Activated CD4-positive, alpha-beta T cell treated with anti-CD3 and anti-CD28 coated beads, Interleukin-2, amount 10 ng/mL, durations not matched to agents 7 days and 5 days (primary cell): Measurements from ENCODE around the gene NXPH4. TPM values are rescaled to one million over a fixed set of nuclear protein-coding genes. Genes with fewer than 3 reads are reported as not detected.

Experiments used
- CTCF ChIA-PET: fragments of 350-600 bp; sonication (Branson Sonifier 250); formaldehyde crosslinking; loops from one replicate; lab custom pipeline; 2021; ENCODE audit warnings: antibody characterized with exemption; lab: Charles Lee
- POLR2A ChIA-PET: fragments of 350-600 bp; sonication (Branson Sonifier 250); formaldehyde crosslinking; loops from one replicate; lab custom pipeline; 2021; ENCODE audit warnings: antibody characterized with exemption; lab: Charles Lee
- DNase-seq: peaks from one replicate; pipeline ENCODE4 v3.0.0-alpha.2; 2020
- H3K27ac Mint-ChIP-seq: one replicate; pipeline ENCODE4 v1.8.0; 2021; ENCODE audit warnings: mild to moderate bottlenecking, moderate library complexity, mixed read lengths
- H3K27me3 Mint-ChIP-seq: one replicate; pipeline ENCODE4 v1.8.0; 2021; ENCODE audit warnings: mixed read lengths
- H3K36me3 Mint-ChIP-seq: one replicate; pipeline ENCODE4 v1.8.0; 2021; ENCODE audit warnings: low read depth, mixed read lengths
- H3K4me1 Mint-ChIP-seq: one replicate; pipeline ENCODE4 v1.8.0; 2021; ENCODE audit warnings: mixed read lengths
- H3K4me3 Mint-ChIP-seq: one replicate; pipeline ENCODE4 v1.8.0; 2021; ENCODE audit warnings: mild to moderate bottlenecking, moderate library complexity, mixed read lengths
- H3K9me3 Mint-ChIP-seq: one replicate; pipeline ENCODE4 v1.8.0; 2021; ENCODE audit warnings: mixed read lengths
- total RNA-seq, 2 experiments: library from RNA; stranded (reverse); gene quantifications; one replicate each; pipeline ENCODE4 v1.2.3, GENCODE V29; 2021

NXPH4 gene
- total RNA-seq, 2 experiments from 2014 or later = 0.29 to 0.32 TPM

DNA sequence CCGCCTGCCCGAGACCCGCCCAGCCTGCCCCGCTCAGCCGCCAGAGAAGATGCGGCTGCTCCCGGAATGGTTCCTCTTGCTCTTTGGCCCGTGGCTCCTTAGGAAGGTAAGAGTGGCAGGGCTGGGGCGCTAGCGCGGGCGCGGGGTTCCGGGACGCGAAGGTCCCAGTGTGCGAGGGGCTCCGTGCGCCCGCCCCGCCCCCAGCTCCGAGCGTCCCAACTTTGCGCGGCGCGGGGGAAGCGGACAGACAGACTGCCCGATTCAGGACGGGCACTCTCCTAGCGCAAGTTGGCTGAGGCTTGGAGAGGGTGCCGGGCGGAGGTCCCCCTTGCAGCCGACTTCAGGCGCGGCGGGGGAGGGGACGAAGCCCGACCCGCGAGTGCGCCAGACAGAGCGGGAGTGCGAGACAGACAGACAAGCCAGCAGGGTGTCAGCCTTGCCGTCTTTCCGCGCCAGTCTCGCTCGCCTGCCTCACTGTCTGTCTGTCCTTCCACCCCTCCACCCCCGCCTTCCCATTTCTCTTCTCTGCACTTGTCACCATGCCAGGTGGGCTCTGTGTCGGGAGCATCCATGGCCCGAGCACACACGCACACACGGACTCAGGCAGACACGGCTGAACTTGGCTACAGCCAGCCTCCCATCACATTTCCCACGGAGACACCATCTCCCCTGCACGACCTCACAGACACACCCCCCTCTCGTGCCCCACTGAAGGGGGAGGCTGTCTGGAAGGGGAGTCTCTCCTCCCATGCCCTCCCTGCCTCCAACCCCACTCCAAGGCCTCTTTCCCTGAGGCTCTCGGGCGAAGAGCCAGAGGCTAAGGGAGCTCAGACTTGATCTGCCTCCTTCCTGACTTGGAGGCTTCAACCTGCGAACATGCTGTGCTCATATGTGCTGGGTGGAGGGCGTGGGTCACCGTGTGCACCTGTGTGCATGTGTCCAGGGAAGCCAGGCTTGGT is 606 bp downstream of the NXPH4 start:
- ChIA-PET CTCF (interaction anchor here (0.7 to 4.0 kb wide), 4 partner anchors 12 to 242 kb away, joined by 3 to 34 read pairs (median 14); partner anchors contain the start of gene SHMT2), POLR2A (no interaction called here)
- no peaks in the 10 kb centered on the region for H3K36me3 Mint-ChIP-seq
- no peaks in the 10 kb centered on the region for H3K9me3 Mint-ChIP-seq
- DNase-seq = no peak
- H3K27me3 Mint-ChIP-seq = peaks cover 77% of the 10 kb centered on the region
- H3K4me3 Mint-ChIP-seq = peak overlapping the region; percentile 72
- peak overlapping the region; percentile 51 for H3K27ac Mint-ChIP-seq
- H3K4me1 Mint-ChIP-seq = peaks cover 45% of the 10 kb centered on the region

DNA sequence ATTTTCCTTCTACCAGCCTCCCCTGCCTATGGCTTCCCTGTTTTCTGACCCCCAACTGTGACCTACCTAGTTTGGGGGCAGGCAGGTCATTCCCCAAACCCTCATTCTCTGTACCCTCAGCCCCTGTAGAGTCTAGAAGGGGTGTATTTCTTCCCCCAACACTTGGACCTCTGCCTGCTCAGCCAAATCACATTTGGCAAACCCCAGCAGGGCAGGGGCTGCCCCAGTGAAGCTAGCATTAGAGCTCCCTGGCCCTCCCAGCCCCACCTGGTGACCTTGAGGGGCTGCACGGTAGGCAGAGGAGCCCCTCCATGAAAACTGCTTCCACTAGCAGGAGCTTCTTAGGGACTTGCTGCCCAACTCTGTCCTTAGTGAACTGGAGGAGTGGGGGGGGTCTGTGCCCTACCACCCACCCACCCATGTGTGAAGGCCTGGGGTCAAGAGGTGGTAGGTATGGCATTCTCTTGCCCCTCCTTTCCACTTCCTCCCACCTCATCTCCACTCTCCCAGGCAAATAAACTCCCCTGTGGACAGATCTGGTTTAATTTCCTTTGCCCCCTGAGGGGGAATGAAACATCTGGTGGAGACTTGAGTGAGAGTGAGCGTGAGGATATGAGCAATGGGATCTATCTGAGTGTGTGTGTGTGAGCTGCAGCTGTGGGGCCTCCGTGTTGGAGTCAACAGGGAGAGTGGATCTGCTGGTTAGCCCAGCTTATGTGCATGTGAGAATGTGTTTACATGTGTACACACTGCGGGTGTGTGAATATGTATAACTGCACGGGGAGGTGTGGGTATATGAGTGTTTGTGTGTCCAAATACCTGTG is 1.6 kb downstream of the NXPH4 start:
- DNase-seq = no peak
- POLR2A ChIA-PET = no interaction called here
- Mint-ChIP-seq H3K9me3 (no peaks in the 10 kb centered on the region), H3K36me3 (no peaks in the 10 kb centered on the region), H3K27ac (no peak overlapping the region), H3K27me3 (peaks cover 87% of the 10 kb centered on the region), H3K4me1 (peaks cover 49% of the 10 kb centered on the region), H3K4me3 (peak overlapping the region; percentile 13)
- CTCF ChIA-PET = interaction anchor here (1.5 to 4.0 kb wide), 3 partner anchors 11 to 241 kb away, joined by 4 to 34 read pairs (median 25); partner anchors contain the start of gene SHMT2

DNA sequence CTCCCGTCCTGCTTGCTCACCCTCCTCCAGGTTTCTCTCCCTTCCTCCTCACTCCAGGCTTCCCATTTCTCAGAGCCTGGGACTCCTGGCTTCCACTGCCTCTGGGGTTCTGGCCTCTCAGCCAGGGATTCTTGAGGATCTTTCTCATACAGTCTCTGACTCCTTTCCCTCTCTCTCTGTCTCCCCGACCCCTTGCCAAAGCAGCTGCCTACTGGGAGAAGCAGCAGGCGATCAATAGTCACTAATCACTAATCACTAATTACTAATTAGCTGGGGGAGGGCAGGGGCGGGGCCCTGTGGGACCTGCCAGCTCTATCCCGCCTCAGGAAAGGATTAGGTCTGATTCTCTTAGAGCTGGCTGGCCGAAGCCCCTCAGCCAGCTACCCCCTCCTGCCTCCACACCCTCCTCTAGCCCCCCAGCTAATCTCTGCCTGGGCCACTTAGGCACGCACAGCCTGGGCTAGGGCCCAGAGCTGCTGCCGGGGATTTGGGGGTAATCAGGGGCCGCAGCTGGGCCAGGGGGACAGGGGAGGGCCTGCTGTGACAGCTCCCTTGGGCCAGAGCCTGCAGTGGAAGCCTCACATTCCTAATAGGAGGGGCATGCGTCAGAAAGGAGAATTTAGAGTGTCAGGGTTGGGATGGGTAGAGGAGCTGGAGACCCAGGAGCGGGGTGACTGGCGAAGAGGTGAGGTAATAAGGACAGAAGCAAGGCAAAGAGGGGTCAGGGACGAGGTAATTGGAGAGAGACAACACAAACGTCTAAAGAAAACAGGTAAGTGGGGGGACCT is 2.8 kb downstream of the NXPH4 start:
- Mint-ChIP-seq H3K9me3 (no peaks in the 10 kb centered on the region), H3K4me1 (peaks cover 42% of the 10 kb centered on the region), H3K27me3 (peaks cover 84% of the 10 kb centered on the region), H3K36me3 (no peaks in the 10 kb centered on the region), H3K4me3 (no peak overlapping the region), H3K27ac (no peak overlapping the region)
- ChIA-PET CTCF (interaction anchor here (1.5 to 4.0 kb wide), 3 partner anchors 10 to 22 kb away, joined by 6 to 34 read pairs (median 25); partner anchors contain the start of gene SHMT2), POLR2A (no interaction called here)
- DNase-seq = no peak

DNA sequence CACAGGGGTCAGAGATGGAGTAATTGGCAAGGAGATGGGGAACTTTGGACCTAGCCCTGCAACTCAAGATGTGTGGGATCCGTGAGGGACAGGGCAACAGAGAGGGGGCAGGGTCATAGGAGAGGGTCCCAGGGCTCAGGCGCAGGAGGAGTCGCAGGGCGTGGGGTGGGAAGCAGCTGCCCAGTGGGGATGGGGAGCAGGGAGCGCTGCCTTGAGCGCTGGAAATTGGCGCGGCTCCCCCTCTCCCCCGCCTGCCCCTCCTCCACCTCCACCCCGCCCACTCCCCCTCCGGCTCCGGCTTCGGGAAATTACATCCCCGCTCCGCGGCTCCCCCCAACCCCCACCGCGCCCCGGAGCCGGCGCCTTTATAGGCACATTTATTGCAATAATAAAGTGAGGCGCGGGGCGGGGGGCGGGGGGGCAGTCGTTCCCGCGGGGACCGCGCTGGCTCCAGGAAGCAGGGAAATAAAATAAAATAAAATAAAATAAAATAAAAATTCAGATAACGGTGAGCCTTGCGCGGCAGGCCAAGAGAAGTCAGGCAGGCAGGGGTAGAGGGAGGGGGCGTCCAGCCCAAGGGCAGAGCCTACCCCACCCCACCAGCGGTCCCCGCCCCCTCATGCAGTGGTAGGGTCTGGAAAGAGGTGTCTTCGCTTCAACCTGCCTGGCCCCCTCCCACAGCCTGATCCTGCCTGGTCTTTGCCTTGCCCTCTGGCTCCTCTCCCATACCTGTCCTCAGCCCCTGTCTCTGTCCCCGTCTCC is 3.6 kb downstream of the NXPH4 start:
- peaks cover 81% of the 10 kb centered on the region for H3K27me3 Mint-ChIP-seq

DNA sequence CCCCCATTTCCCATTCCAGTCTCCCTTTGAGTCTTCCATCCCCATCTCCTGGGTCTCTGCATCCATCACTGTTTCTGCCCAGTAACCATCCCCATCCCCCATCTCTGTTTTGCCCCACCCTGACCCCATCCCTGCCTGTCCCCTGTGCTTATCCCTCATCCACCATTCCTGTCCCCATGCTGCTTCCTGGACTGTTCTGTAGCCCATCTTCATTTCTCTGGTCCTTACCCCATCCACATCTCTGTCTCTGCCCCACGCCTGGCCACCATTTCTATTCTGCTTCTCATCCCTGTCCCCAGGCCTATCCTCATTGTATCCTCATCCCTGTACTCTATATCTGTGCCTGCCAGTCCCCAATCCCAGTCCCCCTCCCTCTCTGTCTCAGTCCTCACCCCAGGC is 4.2 kb downstream of the NXPH4 start:
- POLR2A ChIA-PET = no interaction called here
- peaks cover 80% of the 10 kb centered on the region for H3K27me3 Mint-ChIP-seq
- CTCF ChIA-PET = interaction anchor here (2.6 kb wide), 1 partner anchor 18 kb away, joined by 17 read pairs; no protein-coding TSS in a partner anchor

More for the DNA sequence above, 3.6 kb downstream of the NXPH4 start:
- ChIA-PET CTCF (interaction anchor here (1.5 to 4.0 kb wide), 3 partner anchors 9 to 21 kb away, joined by 6 to 34 read pairs (median 25); partner anchors contain the start of gene SHMT2), POLR2A (no interaction called here)
- Mint-ChIP-seq H3K4me1 (peaks cover 40% of the 10 kb centered on the region), H3K27ac (no peak overlapping the region), H3K9me3 (no peaks in the 10 kb centered on the region), H3K4me3 (no peak overlapping the region), H3K36me3 (no peaks in the 10 kb centered on the region)
- no peak for DNase-seq

DNA sequence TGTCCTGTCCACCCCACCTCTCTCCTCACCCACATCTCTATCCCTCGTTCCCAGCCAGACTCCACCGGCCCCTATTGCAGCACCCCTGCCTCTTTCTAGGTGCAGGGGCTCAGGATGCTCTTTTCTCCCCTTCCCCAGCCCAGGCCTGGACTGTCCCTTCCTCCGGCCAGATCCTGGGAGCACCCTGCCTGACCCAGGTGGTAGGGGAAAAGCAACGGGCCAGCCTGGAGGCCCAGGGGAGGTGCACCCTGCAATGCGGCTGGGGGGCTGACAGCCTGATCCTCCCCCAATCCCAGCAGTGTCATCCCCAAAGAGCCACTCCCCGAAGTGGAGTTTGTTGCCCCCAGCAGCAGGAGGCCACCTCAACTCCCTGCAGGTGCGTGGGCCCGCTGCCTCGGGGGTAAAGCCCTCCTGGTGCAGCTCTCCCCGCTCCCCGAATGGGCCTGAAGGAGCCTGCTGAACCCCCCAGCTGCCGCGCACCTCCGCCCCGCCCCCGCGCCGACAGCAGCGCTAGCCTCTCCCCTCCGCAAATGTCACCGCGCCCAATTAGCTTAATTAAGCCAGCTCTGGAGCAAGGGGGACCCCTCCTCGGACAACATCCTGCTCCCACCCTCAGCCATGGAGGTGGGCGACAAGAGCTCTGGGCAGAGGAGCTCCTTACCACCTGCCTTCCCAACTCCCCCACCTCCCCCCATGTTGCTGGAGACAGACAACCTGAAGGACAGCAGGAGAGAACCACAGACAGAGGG is 4.7 kb downstream of the NXPH4 start:
- peaks cover 40% of the 10 kb centered on the region for H3K4me1 Mint-ChIP-seq
- no peaks in the 10 kb centered on the region for H3K9me3 Mint-ChIP-seq
- H3K4me3 Mint-ChIP-seq = no peak overlapping the region
- H3K36me3 Mint-ChIP-seq = no peaks in the 10 kb centered on the region
- CTCF ChIA-PET = interaction anchor here (0.7 to 2.6 kb wide), 6 partner anchors 9 to 21 kb away, joined by 3 to 18 read pairs (median 8); no protein-coding TSS in a partner anchor
- no peak overlapping the region for H3K27ac Mint-ChIP-seq
- no peak for DNase-seq
- POLR2A ChIA-PET = no interaction called here
- H3K27me3 Mint-ChIP-seq = peaks cover 82% of the 10 kb centered on the region

More for the DNA sequence above, 4.2 kb downstream of the NXPH4 start:
- H3K9me3 Mint-ChIP-seq = no peaks in the 10 kb centered on the region
- H3K4me3 Mint-ChIP-seq = no peak overlapping the region
- H3K4me1 Mint-ChIP-seq = peaks cover 39% of the 10 kb centered on the region
- DNase-seq = no peak
- no peaks in the 10 kb centered on the region for H3K36me3 Mint-ChIP-seq
- no peak overlapping the region for H3K27ac Mint-ChIP-seq

DNA sequence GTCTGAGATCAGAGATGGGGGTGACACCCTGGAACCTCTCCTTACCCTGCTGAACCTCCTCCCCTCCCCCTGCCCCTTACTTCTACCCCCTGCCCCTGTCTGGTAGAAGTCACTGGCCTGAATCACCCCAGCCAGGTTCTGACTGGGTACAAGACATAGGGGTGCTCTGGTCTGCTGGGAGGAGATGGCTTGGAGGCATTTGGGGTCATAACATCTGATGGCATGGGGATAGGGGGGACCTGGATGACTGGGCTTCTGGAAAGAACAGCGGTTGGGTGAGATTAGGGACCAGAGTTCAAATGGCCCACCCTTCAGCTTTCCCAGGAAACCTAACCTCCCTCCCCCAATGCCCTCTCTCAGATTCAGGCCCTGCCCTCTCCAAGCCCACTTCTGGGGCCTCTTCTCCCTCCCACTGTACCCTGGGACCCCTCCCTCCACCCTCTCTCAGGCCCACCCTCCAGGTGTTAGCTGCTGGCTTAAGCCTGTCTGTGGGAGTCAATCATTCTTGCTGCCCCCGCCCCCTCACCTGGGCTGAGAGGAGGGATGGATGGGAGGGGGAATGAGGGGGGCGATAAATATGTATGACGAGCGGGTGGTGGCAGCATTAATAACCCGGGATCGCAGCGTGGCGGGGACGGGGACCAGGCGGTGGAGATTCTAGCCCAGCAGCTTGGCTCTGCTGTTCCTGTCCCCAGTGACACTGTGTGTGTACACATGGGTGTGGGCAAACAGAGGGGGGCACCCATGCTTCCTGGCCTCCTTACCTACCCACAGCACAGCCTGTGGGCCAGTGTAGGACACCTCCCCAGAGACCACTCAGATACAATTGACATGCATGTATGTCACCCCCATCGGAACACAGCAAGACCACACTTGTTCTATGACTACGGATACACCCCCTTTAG is 5.9 kb downstream of the NXPH4 start:
- H3K4me1 Mint-ChIP-seq = peaks cover 45% of the 10 kb centered on the region
- H3K36me3 Mint-ChIP-seq = no peaks in the 10 kb centered on the region
- no peaks in the 10 kb centered on the region for H3K9me3 Mint-ChIP-seq
- POLR2A ChIA-PET = no interaction called here
- no peak for DNase-seq
- H3K27me3 Mint-ChIP-seq = peaks cover 86% of the 10 kb centered on the region
- H3K27ac Mint-ChIP-seq = no peak overlapping the region
- CTCF ChIA-PET = interaction anchor here (0.6 to 6.0 kb wide), 7 partner anchors 9 to 214 kb away, joined by 3 to 61 read pairs (median 10); no protein-coding TSS in a partner anchor
- H3K4me3 Mint-ChIP-seq = no peak overlapping the region

DNA sequence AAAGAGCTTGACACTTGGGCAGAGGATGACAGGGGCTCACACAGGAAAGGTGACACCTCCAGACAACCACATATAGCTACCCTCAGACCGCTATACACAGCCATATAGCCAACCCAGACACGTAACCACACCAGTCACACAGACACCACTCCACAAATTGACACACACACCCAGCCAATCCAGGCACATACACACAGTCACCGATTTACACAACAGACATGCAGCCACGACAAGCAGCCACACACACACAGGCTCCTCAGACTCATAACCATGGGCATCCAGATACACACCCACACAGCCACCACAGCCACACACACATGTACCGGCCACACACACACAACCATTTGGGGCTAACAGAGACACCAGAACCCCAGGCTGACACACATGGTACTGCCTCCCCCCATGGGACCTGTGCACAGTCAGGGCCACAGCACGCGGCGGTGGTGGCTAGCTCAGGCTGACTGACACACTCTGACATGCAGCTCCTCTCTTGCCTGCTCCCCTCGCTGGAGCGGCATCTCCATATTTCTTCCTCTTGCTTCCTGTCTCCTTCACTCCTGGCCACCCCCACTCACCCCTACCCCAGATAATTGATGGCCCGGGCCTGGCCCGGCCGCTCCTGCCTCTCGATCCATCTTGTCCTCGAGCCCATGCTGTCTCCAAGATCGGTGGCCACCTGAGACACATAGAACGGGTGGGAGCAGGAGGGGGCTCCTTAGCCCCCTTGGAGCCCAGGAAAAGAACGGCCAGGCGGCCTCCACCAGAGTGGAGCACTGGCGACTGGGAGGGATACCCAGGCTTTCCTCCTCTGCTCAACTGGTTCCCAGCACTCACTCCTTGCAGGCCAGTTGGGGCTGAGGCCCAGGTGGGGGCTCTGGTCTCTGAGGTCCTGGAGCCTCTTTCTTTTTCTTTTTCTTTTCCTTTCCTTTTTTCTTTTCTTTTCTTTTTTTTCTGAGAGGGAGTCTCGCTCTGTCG is 6.9 kb downstream of the NXPH4 start:
- DNase-seq = no peak
- CTCF ChIA-PET = interaction anchor here (0.6 to 10.9 kb wide), 7 partner anchors 9 to 213 kb away, joined by 3 to 332 read pairs (median 17); partner anchors contain the start of gene STAC3

DNA sequence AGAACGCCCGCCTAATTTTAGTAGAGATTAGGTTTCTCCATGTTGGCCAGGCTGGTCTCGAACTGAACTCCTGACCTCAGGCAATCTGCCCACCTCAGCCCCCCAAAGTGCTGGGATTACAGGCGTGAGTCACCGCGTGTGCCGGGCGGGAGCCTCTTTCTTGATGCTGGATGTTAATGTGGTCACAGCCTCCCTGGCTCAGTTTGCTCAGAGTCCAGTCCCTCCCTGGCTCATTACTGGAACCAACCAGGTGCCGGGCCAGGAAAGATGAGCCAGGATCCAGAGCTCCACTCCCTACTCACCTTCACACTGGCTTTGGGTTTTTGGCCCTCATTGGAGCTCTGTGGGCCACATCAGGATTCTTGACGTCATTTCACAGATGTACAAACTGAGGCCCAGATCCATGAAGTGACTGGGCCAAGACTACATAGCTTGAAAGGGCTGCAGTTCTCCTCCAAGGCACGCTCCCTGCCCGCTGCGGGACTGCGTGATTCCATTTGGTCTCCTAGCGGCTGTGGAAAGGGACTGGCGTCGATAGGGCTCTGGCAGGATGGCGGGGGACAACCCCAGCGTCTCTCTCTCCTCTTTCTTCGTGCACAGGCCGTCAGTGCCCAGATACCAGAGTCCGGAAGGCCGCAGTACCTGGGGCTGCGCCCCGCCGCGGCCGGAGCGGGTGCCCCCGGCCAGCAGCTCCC is 7.8 kb downstream of the NXPH4 start:
- ChIA-PET CTCF (interaction anchor here (0.8 to 10.9 kb wide), 4 partner anchors 9 to 42 kb away, joined by 3 to 332 read pairs (median 32); partner anchors contain the start of gene STAC3), POLR2A (interaction anchor here (0.6 kb wide), 1 partner anchor 44 kb away, joined by 4 read pairs; no protein-coding TSS in a partner anchor)
- Mint-ChIP-seq H3K27ac (no peak overlapping the region), H3K4me1 (peaks cover 53% of the 10 kb centered on the region), H3K9me3 (no peaks in the 10 kb centered on the region), H3K36me3 (no peaks in the 10 kb centered on the region), H3K27me3 (peaks cover 70% of the 10 kb centered on the region), H3K4me3 (no peak overlapping the region)
- DNase-seq = no peak

More for the DNA sequence above, 6.9 kb downstream of the NXPH4 start:
- Mint-ChIP-seq H3K9me3 (no peaks in the 10 kb centered on the region), H3K4me3 (no peak overlapping the region), H3K27me3 (peaks cover 80% of the 10 kb centered on the region), H3K4me1 (peaks cover 45% of the 10 kb centered on the region), H3K27ac (no peak overlapping the region), H3K36me3 (no peaks in the 10 kb centered on the region)
- POLR2A ChIA-PET = no interaction called here
